ENCODE measurements around the gene MIB2. TPM values are rescaled to one million over a fixed set of nuclear protein-coding genes. Genes with fewer than 3 reads are reported as not detected.

MIB2 gene
- 8.8 to 24.1 TPM (median 17.7 TPM) in 5 replicates for total RNA-seq (2022; extraction: Qiagen RNA extraction; ENCODE audit: low read depth)

GRCh38 chr1:1615256-1616044 lies at the start of gene MIB2:
Gene MIB2 (plus strand): TSS chr1:1615500. CDS start chr1:1623453, 7,953 bp downstream.

GRCh38 chr1:1574721-1575537 lies 40.4 kb upstream of the MIB2 start, which contains the start of gene SSU72:
Gene SSU72 (minus strand): TSS chr1:1574863. CDS start chr1:1574557, 306 bp downstream.

GRCh38 chr1:1599935-1600860 lies 15.1 kb upstream of the MIB2 start, which contains the start of gene FNDC10:
Gene FNDC10 (minus strand): TSS chr1:1600135. CDS start chr1:1600015, 120 bp downstream.

GRCh38 chr1:1631782-1632420 lies 16.6 kb downstream of the MIB2 start, which contains the start of gene MMP23B:
Gene MMP23B (plus strand): TSS chr1:1632173. CDS start chr1:1632219, 46 bp downstream.

GRCh38 chr1:1658583-1659549 lies 43.6 kb downstream of the MIB2 start, which contains the start of gene CDK11B:
Gene CDK11B (minus strand): TSS chr1:1659004. CDS start chr1:1657485, 1,519 bp downstream.

Other genes with a start within 250 kb of the MIB2 start
- 109 to 188 TPM (median 157 TPM) in 5 replicates for gene AURKAIP1, start 240.3 kb upstream of the MIB2 start, total RNA-seq (2022; extraction: Qiagen RNA extraction; ENCODE audit: low read depth)
- 40.1 to 58.5 TPM (median 55.1 TPM) in 5 replicates for gene CCNL2, start 216.2 kb upstream of the MIB2 start, total RNA-seq (2022; extraction: Qiagen RNA extraction; ENCODE audit: low read depth)
- gene MRPL20, start 208.2 kb upstream of the MIB2 start, total RNA-seq (2022; extraction: Qiagen RNA extraction; ENCODE audit: low read depth): 130 to 154 TPM (median 133 TPM) in 5 replicates
- 0.07 to 0.09 TPM in 2 of 5 replicates, not detected in the others for gene ANKRD65, start 194.2 kb upstream of the MIB2 start, total RNA-seq (2022; extraction: Qiagen RNA extraction; ENCODE audit: low read depth)
- 6.1 to 16.9 TPM (median 13.8 TPM) in 5 replicates for gene VWA1, start 179.8 kb upstream of the MIB2 start, total RNA-seq (2022; extraction: Qiagen RNA extraction; ENCODE audit: low read depth)
- not detected in 5 replicates for gene ATAD3C, start 165.8 kb upstream of the MIB2 start, total RNA-seq (2022; extraction: Qiagen RNA extraction; ENCODE audit: low read depth)
- gene ATAD3B, start 143.7 kb upstream of the MIB2 start, total RNA-seq (2022; extraction: Qiagen RNA extraction; ENCODE audit: low read depth): 1.6 to 3.5 TPM (median 2.7 TPM) in 5 replicates
- 30.4 to 40.6 TPM (median 33.6 TPM) in 5 replicates for gene ATAD3A, start 103.3 kb upstream of the MIB2 start, total RNA-seq (2022; extraction: Qiagen RNA extraction; ENCODE audit: low read depth)
- gene TMEM240, start 74.9 kb upstream of the MIB2 start, total RNA-seq (2022; extraction: Qiagen RNA extraction; ENCODE audit: low read depth): 0.44 to 0.77 TPM (median 0.56 TPM) in 5 replicates
- 77.9 to 108 TPM (median 106 TPM) in 5 replicates for gene SSU72, start 40.6 kb upstream of the MIB2 start, total RNA-seq (2022; extraction: Qiagen RNA extraction; ENCODE audit: low read depth)
- 6.3 to 10.2 TPM (median 7.4 TPM) in 5 replicates for gene FNDC10, start 15.4 kb upstream of the MIB2 start, total RNA-seq (2022; extraction: Qiagen RNA extraction; ENCODE audit: low read depth)
- gene MMP23B, start 16.7 kb downstream of the MIB2 start, total RNA-seq (2022; extraction: Qiagen RNA extraction; ENCODE audit: low read depth): 0.52 to 1.0 TPM (median 0.83 TPM) in 5 replicates
- 22.4 to 27.4 TPM (median 26.3 TPM) in 5 replicates for gene CDK11B, start 43.5 kb downstream of the MIB2 start, total RNA-seq (2022; extraction: Qiagen RNA extraction; ENCODE audit: low read depth)
- 9.7 to 15.2 TPM (median 13.6 TPM) in 5 replicates for gene SLC35E2B, start 77.3 kb downstream of the MIB2 start, total RNA-seq (2022; extraction: Qiagen RNA extraction; ENCODE audit: low read depth)
- gene CDK11A, start 108.9 kb downstream of the MIB2 start, total RNA-seq (2022; extraction: Qiagen RNA extraction; ENCODE audit: low read depth): 19.0 to 25.2 TPM (median 23.1 TPM) in 5 replicates
- 25.8 to 41.6 TPM (median 36.4 TPM) in 5 replicates for gene NADK, start 163.0 kb downstream of the MIB2 start, total RNA-seq (2022; extraction: Qiagen RNA extraction; ENCODE audit: low read depth)